Right forelimb (tissue), 1 donor: Measurements from ENCODE around the gene CEP128.

Source experiments
- DNase-seq: peaks from one replicate; pipeline ENCODE4 v3.0.0-alpha.2; 2018

CEP128 gene

GRCh38 chr14:80606347-80606772 is 335.2 kb downstream of the CEP128 start:
- no peak for DNase-seq

- DNase-seq, result no peak
Measured at GRCh38 chr14:80605536-80605935, 336.0 kb downstream of the CEP128 start.

- no peak for DNase-seq
Measured at GRCh38 chr14:80602946-80603345, 338.6 kb downstream of the CEP128 start.

GRCh38 chr14:80587096-80587724 is 354.3 kb downstream of the CEP128 start:
- no peak for DNase-seq

- no peak for DNase-seq
Measured at GRCh38 chr14:80586131-80586530, 355.4 kb downstream of the CEP128 start.

- no peak for DNase-seq
Measured at GRCh38 chr14:80585506-80585835, 356.1 kb downstream of the CEP128 start.

GRCh38 chr14:80584744-80585505 is 356.6 kb downstream of the CEP128 start:
- DNase-seq, result no peak

GRCh38 chr14:80577599-80577998 is 363.9 kb downstream of the CEP128 start:
- DNase-seq, result no peak

GRCh38 chr14:80576401-80576800 is 365.1 kb downstream of the CEP128 start:
- DNase-seq, result no peak

- no peak for DNase-seq
Measured at GRCh38 chr14:80575763-80576162, 365.8 kb downstream of the CEP128 start.

- DNase-seq, result no peak
Measured at GRCh38 chr14:80572666-80573065, 368.9 kb downstream of the CEP128 start.

- no peak for DNase-seq
Measured at GRCh38 chr14:80570930-80571298, 370.6 kb downstream of the CEP128 start.

- DNase-seq, result no peak
Measured at GRCh38 chr14:80567905-80568536, 373.5 kb downstream of the CEP128 start.

GRCh38 chr14:80565001-80565400 is 376.5 kb downstream of the CEP128 start:
- no peak for DNase-seq

GRCh38 chr14:80564051-80564450 is 377.5 kb downstream of the CEP128 start:
- DNase-seq, result no peak

- DNase-seq, result no peak
Measured at GRCh38 chr14:80560800-80561657, 380.5 kb downstream of the CEP128 start.

GRCh38 chr14:80554139-80554538 is 387.4 kb downstream of the CEP128 start:
- DNase-seq, result no peak

- DNase-seq, result no peak
Measured at GRCh38 chr14:80549141-80549540, 392.4 kb downstream of the CEP128 start.

- DNase-seq, result no peak
Measured at GRCh38 chr14:80545935-80546854, 395.3 kb downstream of the CEP128 start.

GRCh38 chr14:80544366-80544765 is 397.2 kb downstream of the CEP128 start:
- DNase-seq, result no peak

GRCh38 chr14:80543211-80543610 is 398.3 kb downstream of the CEP128 start:
- DNase-seq, result no peak
